ENCODE results near the gene TREML4. TPM values are rescaled to one million over a fixed set of nuclear protein-coding genes. Genes with fewer than 3 reads are reported as not detected.

Gene TREML4
- total RNA-seq (not detected), total RNA-seq (0 to 0.45 (median 0) reads per million in 172 experiments)
- polyA plus RNA-seq (2013, experiment 1 of 2), result 0.32 TPM
- polyA plus RNA-seq (2013, experiment 2 of 2), result 0.26 TPM

- intact Hi-C loops (cut with DNase I, micrococcal nuclease), result no loop called here
- H3K36me3 ChIP-seq (ENCODE audit: insufficient read depth, low read length), result no peaks in the 10 kb centered on the region
- H3K36me3 Mint-ChIP-seq (ENCODE audit: low read depth), result no peaks in the 10 kb centered on the region
- H3K27me3 Mint-ChIP-seq, result peaks cover 22% of the 10 kb centered on the region
- H3K27me3 ChIP-seq (ENCODE audit: control insufficient read depth in 1 of 2, insufficient read depth in 2 of 2, low read length in 2 of 2), result no peaks in the 10 kb centered on the region
- CTCF ChIA-PET, result no interaction called here
- H3K27ac Mint-ChIP-seq, result no peak within 1 kb of the TSS
- peak in 1 of 14 experiments; percentile 13 for DNase-seq
- no peaks in the 10 kb centered on the region for H3K4me1 Mint-ChIP-seq (ENCODE audit: low read depth)
- H3K9me3 Mint-ChIP-seq, result no peaks in the 10 kb centered on the region
- TF ChIP-seq CTCF (IDR thresholded peaks at IDR 0.05), result no peak
- H3K4me3 ChIP-seq (ENCODE audit: low read length), result no peak within 1 kb of the TSS
- POLR2A ChIA-PET, result no interaction called here
- no peaks in the 10 kb centered on the region for H3K4me1 ChIP-seq (ENCODE audit: insufficient read depth, low read length)
- no peak for ATAC-seq (ENCODE audit: poor library complexity)
- H3K27ac ChIP-seq (ENCODE audit: low read depth in 1 of 2, low read length in 2 of 2), result no peak within 1 kb of the TSS
- no peaks in the 10 kb centered on the region for H3K9me3 ChIP-seq (ENCODE audit: control insufficient read depth in 1 of 2, insufficient read depth in 1 of 2, low read length in 2 of 2)
- H3K4me3 Mint-ChIP-seq, result no peak within 1 kb of the TSS
Observed at GRCh38 chr6:41228096-41228495, at the start of gene TREML4. Gene TREML4, plus strand, starts transcription at chr6:41228349. Its CDS starts 79 bp downstream, at chr6:41228428.

GRCh38 chr6:41179163-41179562 is 49.0 kb upstream of the TREML4 start:
- Histone ChIP-seq H3K27ac (ENCODE audit: low read depth in 1 of 2, low read length in 2 of 2) (no peak overlapping the region), H3K9me3 (ENCODE audit: control insufficient read depth in 1 of 2, insufficient read depth in 1 of 2, low read length in 2 of 2) (no peaks in the 10 kb centered on the region), H3K4me1 (ENCODE audit: insufficient read depth, low read length) (peaks cover 13% of the 10 kb centered on the region), H3K36me3 (ENCODE audit: insufficient read depth, low read length) (no peaks in the 10 kb centered on the region), H3K4me3 (ENCODE audit: low read length) (no peak overlapping the region), H3K27me3 (ENCODE audit: control insufficient read depth in 1 of 2, insufficient read depth in 2 of 2, low read length in 2 of 2) (no peaks in the 10 kb centered on the region)
- H3K36me3 Mint-ChIP-seq (ENCODE audit: low read depth), result no peaks in the 10 kb centered on the region
- no peak for ATAC-seq (ENCODE audit: poor library complexity)
- no peak overlapping the region for H3K4me3 Mint-ChIP-seq
- DNase-seq, result no peak
- intact Hi-C loops (cut with DNase I, micrococcal nuclease), result no loop called here
- H3K9me3 Mint-ChIP-seq, result no peaks in the 10 kb centered on the region
- no peaks in the 10 kb centered on the region for H3K27me3 Mint-ChIP-seq
- H3K4me1 Mint-ChIP-seq (ENCODE audit: low read depth), result peaks cover 7% of the 10 kb centered on the region
- no peak overlapping the region for H3K27ac Mint-ChIP-seq
- no peak for TF ChIP-seq CTCF (IDR thresholded peaks at IDR 0.05)
- CTCF ChIA-PET, result no interaction called here
- POLR2A ChIA-PET, result no interaction called here

GRCh38 chr6:41181566-41181965 is 46.6 kb upstream of the TREML4 start:
- Mint-ChIP-seq H3K27ac (no peak overlapping the region), H3K4me3 (no peak overlapping the region), H3K27me3 (no peaks in the 10 kb centered on the region), H3K9me3 (no peaks in the 10 kb centered on the region), H3K36me3 (ENCODE audit: low read depth) (no peaks in the 10 kb centered on the region), H3K4me1 (ENCODE audit: low read depth) (peaks cover 12% of the 10 kb centered on the region)
- intact Hi-C loops (cut with DNase I, micrococcal nuclease), result loop anchor here (5.0 kb wide), 3 partner anchors 89 to 179 kb away; partner anchors contain the start of genes NFYA (in 1 of the 2) and OARD1 (in 1 of the 2)
- DNase-seq (no peak), ATAC-seq (ENCODE audit: poor library complexity) (no peak)
- no peaks in the 10 kb centered on the region for H3K36me3 ChIP-seq (ENCODE audit: insufficient read depth, low read length)
- H3K4me1 ChIP-seq (ENCODE audit: insufficient read depth, low read length), result peaks cover 30% of the 10 kb centered on the region
- H3K4me3 ChIP-seq (ENCODE audit: low read length), result no peak overlapping the region
- no peaks in the 10 kb centered on the region for H3K27me3 ChIP-seq (ENCODE audit: control insufficient read depth in 1 of 2, insufficient read depth in 2 of 2, low read length in 2 of 2)
- H3K27ac ChIP-seq (ENCODE audit: low read depth in 1 of 2, low read length in 2 of 2), result no peak overlapping the region
- ChIA-PET POLR2A (interaction anchor here (1.0 to 1.8 kb wide), 3 partner anchors 14 to 101 kb away, joined by 4 to 12 read pairs (median 5); partner anchors contain the start of gene TREML2), CTCF (no interaction called here)
- TF ChIP-seq CTCF (IDR thresholded peaks at IDR 0.05), result no peak
- H3K9me3 ChIP-seq (ENCODE audit: control insufficient read depth in 1 of 2, insufficient read depth in 1 of 2, low read length in 2 of 2), result no peaks in the 10 kb centered on the region

Measured in CD4-positive, alpha-beta T cell (primary cell).